ENCODE data around the gene NMT2. TPM values are rescaled to one million over a fixed set of nuclear protein-coding genes. Genes with fewer than 3 reads are reported as not detected.

The NMT2 gene
- total and polyA plus RNA-seq, 2 of the 4 experiments (the other 2 are of a cell fraction): 18.7 to 41.0 TPM

GRCh38 chr10:15121707-15122106, 46.8 kb downstream of the NMT2 start:
- POLR2A ChIA-PET (ENCODE audit: unreplicated experiment): no interaction called here
- intact Hi-C loops (cut with micrococcal nuclease): no loop called here
- Histone ChIP-seq H3K27ac (ENCODE audit: insufficient read depth, low read length) (no peak overlapping the region), H2AK9ac (replicated peaks; ENCODE audit: low read depth, low read length, poor library complexity) (peak overlapping the region; percentile 66), H3K4me1 (ENCODE audit: control insufficient read depth, insufficient read depth, low read length) (peaks cover 7% of the 10 kb centered on the region), H2BK15ac (ENCODE audit: low read depth, low read length) (no peak overlapping the region), H4K5ac (ENCODE audit: low read depth, low read length) (no peak overlapping the region), H3K27me3 (ENCODE audit: control insufficient read depth, insufficient read depth, low read length) (no peaks in the 10 kb centered on the region), H2BK20ac (ENCODE audit: low read depth, low read length) (no peak overlapping the region), H3K79me1 (ENCODE audit: low read depth in 1 of 2, low read length in 2 of 2) (peaks cover 2 to 15% of the 10 kb centered on the region in 2 experiments; a peak in 3 of 4 replicates), H3K4ac (ENCODE audit: low read depth, low read length) (no peak overlapping the region), H4K20me1 (ENCODE audit: insufficient read depth, low read length) (no peaks in the 10 kb centered on the region), H4K91ac (ENCODE audit: insufficient read depth, low read depth, low read length) (no peak overlapping the region), H2AFZ (replicated peaks; ENCODE audit: low read length, poor library complexity) (no peak overlapping the region), H4K8ac (ENCODE audit: low read depth in 2 of 2, low read length in 2 of 2) (no peak overlapping the region), H3K36me3 (ENCODE audit: control insufficient read depth, insufficient read depth, low read length) (peaks cover 16% of the 10 kb centered on the region), H3K4me3 (ENCODE audit: insufficient read depth, low read depth, low read length) (no peak overlapping the region), H3K9ac (ENCODE audit: low read depth, low read length) (no peak overlapping the region), H2BK5ac (ENCODE audit: low read depth, low read length, poor library complexity, severe bottlenecking) (peak overlapping the region; percentile 11), H2BK120ac (ENCODE audit: low read depth, low read length) (no peak overlapping the region), H2AK5ac (ENCODE audit: low read depth, low read length) (no peak overlapping the region), H3K14ac (replicated peaks; ENCODE audit: low read depth, low read length) (no peak overlapping the region), H3K23ac (ENCODE audit: low read depth, low read length) (no peak overlapping the region), H3K4me2 (ENCODE audit: low read depth, low read length) (no peak overlapping the region), H3K9me1 (ENCODE audit: insufficient read depth, low read length) (peaks cover 4% of the 10 kb centered on the region; the same call in 1 of the 2 replicates), H3K56ac (ENCODE audit: extremely low read depth, insufficient read depth, low read length) (no peak overlapping the region), H3K9me3 (ENCODE audit: control insufficient read depth, insufficient read depth, low read length) (no peaks in the 10 kb centered on the region), H3K18ac (ENCODE audit: low read depth, low read length) (no peak overlapping the region)
- no CpG with 5 or more reads among the region's 1 CpG for WGBS, 2 experiments (ENCODE audit: extremely low coverage in 2 of 2, insufficient read length in 1 of 2)
- TF ChIP-seq RFX5 (IDR thresholded peaks at IDR 0.05; ENCODE audit: low read depth, low read length): no peak
- no peak for TF ChIP-seq RCOR1 (IDR thresholded peaks at IDR 0.05; ENCODE audit: insufficient replicate concordance, low read length)
- no peak for TF ChIP-seq POLR2A (IDR thresholded peaks at IDR 0.05; ENCODE audit: low read depth, low read length)
- BruUV-seq (replicated peaks): no TSS peak
- CTCF ChIA-PET: no interaction called here
- dilution Hi-C loops (cut with HindIII; ENCODE audit: low sequenced_read_pairs, unreplicated experiment): no loop called here
- in situ Hi-C loops (cut with MboI; ENCODE audit: low sequenced_read_pairs): no loop called here
- ATAC-seq (ENCODE audit: low read depth) (peak; percentile 48), DNase-seq (peak; percentile 44)
